ENCODE results near the gene BAHCC1. TPM values are rescaled to one million over a fixed set of nuclear protein-coding genes. Genes with fewer than 3 reads are reported as not detected.
A peak's percentile ranks its signal among the peaks of the same experiment; 100 is the strongest.

The BAHCC1 gene
- total and polyA plus RNA-seq, 2 of the 4 experiments (the other 2 are of a cell fraction), result 0.36 to 7.8 TPM

DNA sequence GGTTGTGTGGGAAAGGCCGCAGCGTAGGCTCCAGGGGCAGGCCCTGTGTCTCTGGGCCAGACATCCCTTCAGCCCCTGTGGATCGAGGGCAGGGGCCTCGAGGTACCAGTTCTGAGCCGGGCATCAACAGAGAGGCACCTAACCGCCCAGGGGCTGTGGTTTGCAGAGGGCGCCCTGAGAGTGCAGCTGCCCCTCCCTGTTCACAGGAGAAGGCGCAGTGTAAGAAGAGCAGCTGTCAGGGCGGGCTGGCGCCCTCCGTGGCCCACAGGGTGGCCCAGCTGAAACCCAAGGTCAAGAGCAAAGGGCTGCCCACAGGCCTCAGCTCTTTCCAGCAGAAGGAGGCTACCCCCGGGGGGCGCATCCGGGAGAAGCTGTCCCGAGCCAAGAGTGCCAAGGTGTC lies 60.8 kb downstream of the BAHCC1 start:
- H3K23ac ChIP-seq (ENCODE audit: low read depth, low read length), result no peak overlapping the region
- no peak overlapping the region for H3K14ac ChIP-seq (replicated peaks; ENCODE audit: low read depth, low read length)
- no peak overlapping the region for H3K9ac ChIP-seq (ENCODE audit: low read depth, low read length)
- no peak for ATAC-seq (ENCODE audit: low read depth)
- H2BK5ac ChIP-seq (ENCODE audit: low read depth, low read length, poor library complexity, severe bottlenecking), result no peak overlapping the region
- H3K4me3 ChIP-seq (ENCODE audit: insufficient read depth, low read depth, low read length), result no peak overlapping the region
- H3K18ac ChIP-seq (ENCODE audit: low read depth, low read length), result no peak overlapping the region
- no peak overlapping the region for H3K4me2 ChIP-seq (ENCODE audit: low read depth, low read length)
- no peaks in the 10 kb centered on the region for H3K27me3 ChIP-seq (ENCODE audit: control insufficient read depth, insufficient read depth, low read length)
- DNase-seq, result no peak
- in situ Hi-C loops (cut with MboI; ENCODE audit: low sequenced_read_pairs), result no loop called here
- no peak overlapping the region for H2AK5ac ChIP-seq (ENCODE audit: low read depth, low read length)
- H2BK20ac ChIP-seq (ENCODE audit: low read depth, low read length), result no peak overlapping the region
- intact Hi-C loops (cut with micrococcal nuclease), result no loop called here
- peak overlapping the region; percentile 55 for H2AK9ac ChIP-seq (replicated peaks; ENCODE audit: low read depth, low read length, poor library complexity)
- H4K20me1 ChIP-seq (ENCODE audit: insufficient read depth, low read length), result no peaks in the 10 kb centered on the region
- H3K27ac ChIP-seq (ENCODE audit: insufficient read depth, low read length), result no peak overlapping the region
- no peaks in the 10 kb centered on the region for H3K79me1 ChIP-seq (ENCODE audit: low read depth in 1 of 2, low read length in 2 of 2)
- H4K8ac ChIP-seq (ENCODE audit: low read depth in 2 of 2, low read length in 2 of 2), result no peak overlapping the region
- dilution Hi-C loops (cut with HindIII; ENCODE audit: low sequenced_read_pairs, unreplicated experiment), result no loop called here
- no TSS peak for BruUV-seq (replicated peaks)
- no peak for TF ChIP-seq FOS (IDR thresholded peaks at IDR 0.05; ENCODE audit: low read depth, low read length)
- H2BK15ac ChIP-seq (ENCODE audit: low read depth, low read length), result no peak overlapping the region
- no peaks in the 10 kb centered on the region for H3K4me1 ChIP-seq (ENCODE audit: control insufficient read depth, insufficient read depth, low read length)
- no peak overlapping the region for H3K4ac ChIP-seq (ENCODE audit: low read depth, low read length)
- no peaks in the 10 kb centered on the region for H3K9me3 ChIP-seq (ENCODE audit: control insufficient read depth, insufficient read depth, low read length)
- H2AFZ ChIP-seq (replicated peaks; ENCODE audit: low read length, poor library complexity), result no peak overlapping the region
- WGBS, 2 experiments (ENCODE audit: extremely low coverage in 2 of 2, insufficient read length in 1 of 2), result 88% methylated on average over 12 of the region's 15 CpGs; no CpG with 5 or more reads in 1 of the 2 experiments
- peaks cover 23% of the 10 kb centered on the region; the same call in 1 of the 2 replicates for H3K36me3 ChIP-seq (ENCODE audit: control insufficient read depth, insufficient read depth, low read length)
- no peak overlapping the region for H4K91ac ChIP-seq (ENCODE audit: insufficient read depth, low read depth, low read length)
- H4K5ac ChIP-seq (ENCODE audit: low read depth, low read length), result no peak overlapping the region
- no peak overlapping the region for H2BK120ac ChIP-seq (ENCODE audit: low read depth, low read length)
- ChIA-PET CTCF (no interaction called here), POLR2A (ENCODE audit: unreplicated experiment) (no interaction called here)
- no peak overlapping the region for H3K56ac ChIP-seq (ENCODE audit: extremely low read depth, insufficient read depth, low read length)
- H3K9me1 ChIP-seq (ENCODE audit: insufficient read depth, low read length), result no peaks in the 10 kb centered on the region
